Activated T-helper 1 cell treated with anti-CD3 and anti-CD28 coated beads, Interleukin-12 subunit alpha, Interleukin-12 subunit beta, Interleukin-2, Interleukin-4 antibody, amounts not matched to agents 30 ng/mL and 10 ng/mL and 1 ng/mL, durations not matched to agents 14 hours and 24 hours and 36 hours (primary cell): ENCODE results near the gene C1QB. TPM values are rescaled to one million over a fixed set of nuclear protein-coding genes. Genes with fewer than 3 reads are reported as not detected.

Experiments used
- DNase-seq: peaks from one replicate; pipeline ENCODE4 v3.0.0; 2021; ENCODE audit warnings: low spot score
- H3K27ac Mint-ChIP-seq: one replicate; pipeline ENCODE4 v1.8.0; 2021; ENCODE audit warnings: mild to moderate bottlenecking, mixed read lengths
- H3K27me3 Mint-ChIP-seq: one replicate; pipeline ENCODE4 v1.8.0; 2022; ENCODE audit warnings: mild to moderate bottlenecking, moderate library complexity, mixed read lengths; ENCODE audit not compliant: insufficient read depth
- H3K36me3 Mint-ChIP-seq: one replicate; pipeline ENCODE4 v1.8.0; 2021; ENCODE audit warnings: low read depth, mixed read lengths
- H3K4me1 Mint-ChIP-seq: one replicate; pipeline ENCODE4 v1.8.0; 2021; ENCODE audit warnings: low read depth, mixed read lengths
- H3K4me3 Mint-ChIP-seq: one replicate; pipeline ENCODE4 v1.8.0; 2021; ENCODE audit warnings: mild to moderate bottlenecking, moderate library complexity, mixed read lengths
- H3K9me3 Mint-ChIP-seq: one replicate; pipeline ENCODE4 v1.8.0; 2021; ENCODE audit warnings: mixed read lengths
- intact Hi-C: fragments of 100-400 bp; cut with micrococcal nuclease; formaldehyde crosslinking; loops from one replicate; pipeline ENCODE4 v1.15.1; 2024
- total RNA-seq: library from RNA; stranded (reverse); gene quantifications from 2 replicates; pipeline ENCODE4 v1.2.3, GENCODE V29; 2022

The C1QB gene
- total RNA-seq, 1 donor from 2014 or later: not detected

DNA sequence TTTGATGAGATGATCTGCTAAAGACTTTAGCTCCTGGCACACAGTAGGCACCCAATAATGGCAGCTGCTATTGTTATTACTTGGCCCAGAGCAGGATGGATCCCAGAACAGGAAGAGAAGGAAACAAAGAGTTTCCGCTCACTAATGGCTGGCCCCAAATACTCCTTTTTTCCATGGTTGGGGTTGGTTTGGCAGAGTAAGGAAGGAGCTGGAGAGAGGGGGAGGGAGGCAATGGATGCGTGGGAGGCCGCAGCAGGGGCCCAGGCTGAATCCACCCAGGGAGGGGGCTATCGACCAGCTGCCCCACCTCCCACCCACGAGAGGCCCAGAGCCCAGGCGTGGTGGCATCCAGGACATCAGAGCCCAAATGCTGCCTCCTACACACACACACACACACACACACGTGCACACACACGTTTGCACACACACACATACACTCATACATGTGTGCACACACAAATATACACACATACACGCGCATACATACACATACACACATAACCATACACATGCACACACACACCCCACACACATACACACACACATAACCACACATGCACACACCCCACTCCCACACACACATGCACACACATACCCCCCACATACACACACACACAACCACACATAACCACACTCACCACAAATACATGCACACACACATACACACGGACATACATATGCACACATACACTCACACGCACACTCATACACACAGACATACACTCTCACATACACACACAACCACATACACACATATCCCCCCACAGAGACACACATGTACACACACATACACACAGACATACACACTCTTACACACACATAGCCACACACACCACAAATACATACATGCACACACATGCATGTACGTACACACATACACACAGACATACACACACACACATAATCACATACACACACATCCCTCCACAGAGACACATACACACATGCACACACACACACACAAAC lies 25.2 kb downstream of the C1QB start:
- H3K4me3 Mint-ChIP-seq: no peak overlapping the region
- no peaks in the 10 kb centered on the region for H3K36me3 Mint-ChIP-seq
- H3K4me1 Mint-ChIP-seq: no peaks in the 10 kb centered on the region
- DNase-seq: no peak
- intact Hi-C loops: no loop called here
- H3K9me3 Mint-ChIP-seq: no peaks in the 10 kb centered on the region
- H3K27me3 Mint-ChIP-seq: peaks cover 11% of the 10 kb centered on the region
- no peak overlapping the region for H3K27ac Mint-ChIP-seq

DNA sequence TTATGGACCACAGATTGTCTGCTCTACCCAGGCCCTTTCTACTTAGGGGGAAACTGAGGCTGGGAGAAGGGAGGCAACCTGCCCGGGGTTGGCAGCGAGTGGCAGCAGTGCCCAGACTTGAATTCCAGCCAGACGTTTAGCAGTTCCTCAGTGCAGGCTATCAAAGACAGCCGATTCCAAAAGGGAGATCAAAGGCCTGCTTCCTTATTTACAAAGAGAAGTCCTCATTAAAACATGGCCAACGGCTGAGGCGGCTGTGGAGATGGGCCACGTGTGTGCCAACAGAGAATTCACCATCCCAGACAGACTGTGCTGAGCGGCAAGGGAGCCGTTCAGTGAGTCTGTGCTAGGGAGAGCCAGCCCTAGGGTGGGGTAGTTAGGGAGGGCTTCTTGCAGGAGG lies 27.7 kb downstream of the C1QB start:
- Mint-ChIP-seq H3K4me1 (no peaks in the 10 kb centered on the region), H3K36me3 (no peaks in the 10 kb centered on the region), H3K27me3 (no peaks in the 10 kb centered on the region), H3K9me3 (no peaks in the 10 kb centered on the region), H3K27ac (no peak overlapping the region), H3K4me3 (no peak overlapping the region)
- DNase-seq: no peak
- intact Hi-C loops: no loop called here

DNA sequence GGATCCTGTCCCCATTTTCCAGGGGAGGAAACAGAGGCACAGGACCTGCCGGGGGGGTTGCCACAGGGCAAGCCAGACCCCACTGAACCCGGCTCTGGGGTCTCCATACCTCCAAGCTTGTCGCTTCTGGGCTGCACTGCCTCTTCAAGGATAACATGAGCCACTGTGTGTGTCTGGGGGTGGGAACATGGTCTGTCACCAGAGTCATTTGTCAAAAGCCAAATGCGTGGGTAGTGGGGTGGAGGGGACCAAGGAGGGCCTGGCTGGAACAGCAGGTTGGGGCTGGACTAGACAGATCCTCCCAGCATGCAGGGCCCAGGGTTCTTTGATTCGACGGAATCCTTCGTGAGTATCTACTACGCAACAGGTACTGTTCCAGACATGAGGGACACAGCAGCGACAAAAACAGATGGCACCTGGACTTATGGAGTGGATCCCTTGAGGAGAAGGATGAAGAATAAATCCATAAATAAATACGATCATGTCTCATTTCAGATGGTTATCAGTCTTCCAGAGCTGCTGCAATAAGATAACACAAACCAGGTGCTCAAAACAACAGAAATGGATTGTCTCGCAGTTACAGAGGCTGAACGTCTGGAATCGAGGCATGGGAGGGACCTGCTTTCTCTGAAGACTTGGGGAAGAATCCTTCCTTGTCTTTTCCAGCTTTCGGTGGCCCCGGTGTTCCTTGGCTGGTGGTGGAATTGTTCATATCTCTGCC lies 28.7 kb downstream of the C1QB start:
- Mint-ChIP-seq H3K4me3 (no peak overlapping the region), H3K4me1 (no peaks in the 10 kb centered on the region), H3K27ac (no peak overlapping the region), H3K36me3 (no peaks in the 10 kb centered on the region), H3K9me3 (no peaks in the 10 kb centered on the region), H3K27me3 (peaks cover 4% of the 10 kb centered on the region)
- intact Hi-C loops: no loop called here
- no peak for DNase-seq

GRCh38 chr1:22683547-22683946 lies 30.5 kb downstream of the C1QB start:
- intact Hi-C loops: no loop called here

GRCh38 chr1:22685591-22686059 lies 32.6 kb downstream of the C1QB start:
- no peak overlapping the region for H3K27ac Mint-ChIP-seq
- H3K36me3 Mint-ChIP-seq: no peaks in the 10 kb centered on the region
- H3K27me3 Mint-ChIP-seq: peaks cover 8% of the 10 kb centered on the region
- DNase-seq: no peak
- no peak overlapping the region for H3K4me3 Mint-ChIP-seq
- no peaks in the 10 kb centered on the region for H3K9me3 Mint-ChIP-seq
- no peaks in the 10 kb centered on the region for H3K4me1 Mint-ChIP-seq
- intact Hi-C loops: no loop called here

More at GRCh38 chr1:22683547-22683946, 30.5 kb downstream of the C1QB start:
- peaks cover 8% of the 10 kb centered on the region for H3K27me3 Mint-ChIP-seq
- no peak for DNase-seq
- no peaks in the 10 kb centered on the region for H3K9me3 Mint-ChIP-seq
- no peak overlapping the region for H3K4me3 Mint-ChIP-seq
- H3K4me1 Mint-ChIP-seq: no peaks in the 10 kb centered on the region
- no peaks in the 10 kb centered on the region for H3K36me3 Mint-ChIP-seq
- H3K27ac Mint-ChIP-seq: no peak overlapping the region

DNA sequence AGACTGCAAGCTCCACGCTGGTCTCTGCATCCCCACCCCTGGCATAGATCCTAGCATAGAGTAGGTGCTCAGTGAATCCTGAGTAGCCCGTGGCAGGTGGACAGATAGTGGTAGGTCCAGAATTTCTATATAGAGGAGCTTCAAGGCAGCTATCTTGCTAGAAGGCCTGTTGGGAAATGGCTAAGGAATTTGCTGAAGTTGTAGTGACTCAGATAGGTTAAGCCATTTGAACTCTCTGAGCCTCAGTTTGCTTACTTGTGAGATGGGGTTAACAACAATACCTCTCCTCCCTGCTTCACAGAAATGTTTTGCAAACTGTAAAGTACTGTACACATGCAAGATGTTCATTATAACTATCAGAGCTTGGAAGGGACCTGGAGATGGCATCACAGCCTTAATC lies 34.2 kb downstream of the C1QB start:
- Mint-ChIP-seq H3K27ac (no peak overlapping the region), H3K36me3 (no peaks in the 10 kb centered on the region), H3K27me3 (peaks cover 8% of the 10 kb centered on the region), H3K9me3 (no peaks in the 10 kb centered on the region), H3K4me3 (no peak overlapping the region), H3K4me1 (no peaks in the 10 kb centered on the region)
- intact Hi-C loops: no loop called here
- no peak for DNase-seq

- no peaks in the 10 kb centered on the region for H3K4me1 Mint-ChIP-seq
- H3K27me3 Mint-ChIP-seq: peaks cover 8% of the 10 kb centered on the region
- DNase-seq: no peak
Measured at GRCh38 chr1:22688466-22688865, 35.4 kb downstream of the C1QB start.

GRCh38 chr1:22689505-22689904 lies 36.5 kb downstream of the C1QB start:
- DNase-seq: no peak
- H3K4me3 Mint-ChIP-seq: no peak overlapping the region
- intact Hi-C loops: no loop called here
- H3K9me3 Mint-ChIP-seq: no peaks in the 10 kb centered on the region
- no peaks in the 10 kb centered on the region for H3K4me1 Mint-ChIP-seq
- H3K27ac Mint-ChIP-seq: no peak overlapping the region
- H3K27me3 Mint-ChIP-seq: peaks cover 8% of the 10 kb centered on the region
- no peaks in the 10 kb centered on the region for H3K36me3 Mint-ChIP-seq

More at GRCh38 chr1:22688466-22688865, 35.4 kb downstream of the C1QB start:
- H3K36me3 Mint-ChIP-seq: no peaks in the 10 kb centered on the region
- H3K4me3 Mint-ChIP-seq: no peak overlapping the region
- H3K27ac Mint-ChIP-seq: no peak overlapping the region
- intact Hi-C loops: no loop called here
- no peaks in the 10 kb centered on the region for H3K9me3 Mint-ChIP-seq

DNA sequence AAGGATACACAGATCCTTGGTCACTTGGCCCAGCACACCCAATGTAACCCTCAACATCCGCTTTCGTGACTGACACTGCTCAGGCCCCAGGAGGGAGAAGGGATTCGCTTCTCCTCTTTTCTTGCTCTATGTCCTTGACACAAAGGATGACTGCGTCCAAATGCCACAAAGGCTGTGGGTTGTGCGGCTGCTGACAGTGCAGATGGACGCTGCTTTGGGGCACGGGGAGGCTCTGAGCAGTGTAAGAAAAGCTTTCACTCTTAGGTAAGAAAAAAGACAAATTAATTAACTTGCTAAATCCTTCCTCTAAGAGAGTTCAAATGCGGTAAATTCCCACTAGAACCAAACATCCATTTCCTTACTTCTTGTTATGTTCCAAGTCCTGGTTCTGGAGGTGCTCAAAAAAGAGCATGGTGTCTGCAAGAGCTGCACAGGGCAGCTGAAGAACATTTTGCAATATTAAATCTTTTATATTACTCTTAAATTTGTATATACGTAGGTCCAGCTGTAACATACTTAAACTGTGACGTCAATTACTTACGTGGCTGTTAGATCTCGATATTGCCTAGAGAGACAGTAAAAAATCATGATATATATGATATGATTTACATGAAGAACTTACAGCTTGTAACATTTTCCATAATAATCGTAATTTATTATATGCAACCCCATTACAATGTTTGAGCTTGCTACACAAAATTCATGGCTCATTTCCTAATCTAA lies 38.2 kb downstream of the C1QB start:
- DNase-seq: no peak
- Mint-ChIP-seq H3K27ac (no peak overlapping the region), H3K4me3 (no peak overlapping the region), H3K36me3 (no peaks in the 10 kb centered on the region), H3K9me3 (no peaks in the 10 kb centered on the region), H3K27me3 (peaks cover 8% of the 10 kb centered on the region), H3K4me1 (no peaks in the 10 kb centered on the region)
- intact Hi-C loops: no loop called here

DNA sequence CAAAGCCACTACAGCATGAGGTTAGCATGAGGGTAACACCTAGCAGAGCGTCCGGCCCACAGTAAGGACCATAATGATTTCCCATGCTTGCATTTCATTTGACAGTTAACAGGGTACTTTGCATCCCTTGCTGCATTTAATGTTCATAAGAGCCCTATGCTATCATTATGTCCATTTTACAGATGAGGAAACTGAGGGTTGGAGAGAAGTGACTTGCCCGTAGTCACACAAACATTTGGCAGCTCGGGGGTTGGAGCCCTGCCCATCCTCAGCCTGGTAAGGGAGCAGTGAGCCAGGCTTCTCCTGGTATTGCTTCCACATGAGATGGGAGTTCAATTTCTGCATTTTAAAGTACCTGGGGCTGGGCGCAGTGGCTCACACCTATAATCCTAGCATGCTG lies 41.1 kb downstream of the C1QB start:
- Mint-ChIP-seq H3K4me1 (no peaks in the 10 kb centered on the region), H3K36me3 (no peaks in the 10 kb centered on the region), H3K4me3 (no peak overlapping the region), H3K27ac (no peak overlapping the region), H3K27me3 (peaks cover 1% of the 10 kb centered on the region), H3K9me3 (no peaks in the 10 kb centered on the region)
- DNase-seq: no peak
- intact Hi-C loops: no loop called here

DNA sequence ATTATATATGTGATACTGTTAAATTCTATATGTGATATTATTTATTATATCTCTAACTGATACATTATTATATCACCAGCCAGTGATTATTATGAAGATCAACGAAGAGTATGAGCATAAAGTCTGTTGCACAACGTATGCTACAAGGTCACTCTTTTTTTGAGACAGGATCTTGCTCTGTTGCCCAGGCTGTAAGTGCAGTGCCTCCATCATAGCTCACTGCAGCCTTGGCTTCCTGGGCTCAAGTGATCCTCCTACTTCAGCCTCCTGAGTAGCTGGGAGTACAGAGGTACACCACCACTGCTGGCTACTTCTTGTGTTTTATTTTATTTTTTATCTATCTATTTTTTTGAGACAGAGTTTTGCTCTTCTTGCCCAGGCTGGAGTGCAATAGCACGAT lies 43.6 kb downstream of the C1QB start:
- DNase-seq: no peak
- Mint-ChIP-seq H3K4me3 (no peak overlapping the region), H3K27me3 (peaks cover 1% of the 10 kb centered on the region), H3K9me3 (no peaks in the 10 kb centered on the region), H3K27ac (no peak overlapping the region), H3K4me1 (no peaks in the 10 kb centered on the region), H3K36me3 (no peaks in the 10 kb centered on the region)
- intact Hi-C loops: no loop called here

- H3K4me1 Mint-ChIP-seq: no peaks in the 10 kb centered on the region
- H3K27me3 Mint-ChIP-seq: peaks cover 1% of the 10 kb centered on the region
- H3K36me3 Mint-ChIP-seq: no peaks in the 10 kb centered on the region
- no peaks in the 10 kb centered on the region for H3K9me3 Mint-ChIP-seq
- H3K4me3 Mint-ChIP-seq: no peak overlapping the region
- intact Hi-C loops: no loop called here
- no peak for DNase-seq
- no peak overlapping the region for H3K27ac Mint-ChIP-seq
Measured at GRCh38 chr1:22697980-22698379, 44.9 kb downstream of the C1QB start.
